H1 (cell line): ENCODE results near the gene ZNF775. TPM values are rescaled to one million over a fixed set of nuclear protein-coding genes. Genes with fewer than 3 reads are reported as not detected.

Source experiments
- CTCF ChIA-PET: fragments of 300-600 bp; sonication (Branson Sonifier 250); formaldehyde crosslinking; loops from one replicate; lab custom pipeline; 2021; ENCODE audit not compliant: partially characterized antibody; lab: Charles Lee
- POLR2A ChIA-PET: fragments of 300-600 bp; sonication (Branson Sonifier 250); formaldehyde crosslinking; loops from one replicate; lab custom pipeline; 2021; ENCODE audit warnings: inconsistent platforms; ENCODE audit not compliant: partially characterized antibody; lab: Charles Lee
- DNase-seq, 2 experiments: peaks; one replicate each; pipeline versions ENCODE4 v3.0.0 to v3.0.0-alpha.2; 2010 to 2022; ENCODE audit warnings: low spot score in 2 of 2, low read depth in 1 of 2, mixed read lengths in 1 of 2
- FAIRE-seq: peaks from 2 replicates; lab custom pipeline; 2011; peaks lifted over from hg19 to GRCh38; lab: Jason Lieb, UNC
- H2AFZ ChIP-seq: 2 replicates; pipeline ENCODE4 v1.8.1; 2012; ENCODE audit warnings: low read length, inconsistent platforms
- H2AK5ac ChIP-seq: 2 replicates; pipeline ENCODE4 v1.6.1; 2013; ENCODE audit warnings: low read depth, low read length
- H2BK120ac ChIP-seq: replicated peaks from 2 replicates; pipeline ENCODE3; 2013; ENCODE audit warnings: low read depth, low read length, inconsistent platforms
- H2BK12ac ChIP-seq: 2 replicates; pipeline ENCODE4 v1.6.1; 2013; ENCODE audit warnings: low read depth, low read length
- H2BK15ac ChIP-seq: 2 replicates; pipeline ENCODE4 v1.6.1; 2013; ENCODE audit warnings: low read length
- H2BK20ac ChIP-seq: 2 replicates; pipeline ENCODE4 v1.6.1; 2013; ENCODE audit warnings: low read length
- H2BK5ac ChIP-seq: 2 replicates; pipeline ENCODE4 v1.6.1; 2013; ENCODE audit warnings: low read depth, low read length
- H3K14ac ChIP-seq: 2 replicates; pipeline ENCODE4 v1.6.1; 2013; ENCODE audit warnings: inconsistent platforms; ENCODE audit not compliant: insufficient read length
- H3K18ac ChIP-seq: 2 replicates; pipeline ENCODE4 v1.6.1; 2013; ENCODE audit warnings: low read length; ENCODE audit errors: extremely low read depth
- H3K23ac ChIP-seq: 2 replicates; pipeline ENCODE4 v1.6.1; 2013; ENCODE audit warnings: inconsistent platforms; ENCODE audit not compliant: insufficient read length
- H3K23me2 ChIP-seq: 2 replicates; pipeline ENCODE4 v1.6.1; 2013; ENCODE audit warnings: low read depth, low read length
- H3K27ac ChIP-seq: 2 replicates; pipeline ENCODE4 v1.6.1; 2011; ENCODE audit warnings: low read depth, low read length, inconsistent platforms
- H3K27me3 ChIP-seq, 4 experiments: replicated peaks in 1 of 4; 1 replicate in 1 of 4; 2 replicates in 3 of 4; pipeline versions ENCODE4 v1.6.1 to v1.8.1; 2011 to 2013; ENCODE audit warnings: low read length in 3 of 4, mild to moderate bottlenecking in 3 of 4, inconsistent platforms in 2 of 4, mixed read lengths in 2 of 4, moderate library complexity in 1 of 4; ENCODE audit not compliant: control insufficient read depth in 3 of 4, insufficient read depth in 3 of 4; ENCODE audit errors: extremely low read depth in 1 of 4
- H3K36me3 ChIP-seq, 4 experiments: 2 replicates each; pipeline versions ENCODE4 v1.6.1 to v1.8.1; 2011 to 2013; ENCODE audit warnings: mild to moderate bottlenecking in 4 of 4, low read length in 3 of 4, moderate library complexity in 2 of 4, control low read depth in 1 of 4, inconsistent platforms in 1 of 4; ENCODE audit not compliant: insufficient read depth in 4 of 4, control insufficient read depth in 2 of 4
- H3K4ac ChIP-seq: replicated peaks from 2 replicates; pipeline ENCODE3; 2013; ENCODE audit warnings: low read length, low read depth, mixed read lengths, inconsistent platforms; ENCODE audit not compliant: insufficient read length
- H3K4me1 ChIP-seq, 4 experiments: replicated peaks in 1 of 4; 1 replicate in 1 of 4; 2 replicates in 3 of 4; pipeline versions ENCODE4 v1.6.1 to v1.8.1; 2011 to 2013; ENCODE audit warnings: low read length in 3 of 4, inconsistent platforms in 2 of 4, mixed read lengths in 1 of 4; ENCODE audit not compliant: insufficient read depth in 4 of 4, control insufficient read depth in 3 of 4
- H3K4me2 ChIP-seq, 2 experiments: 2 replicates each; pipeline versions ENCODE4 v1.6.1 to v1.8.1; 2011 to 2013; ENCODE audit warnings: low read depth in 2 of 2, low read length in 2 of 2, control low read depth in 1 of 2, inconsistent platforms in 1 of 2, mild to moderate bottlenecking in 1 of 2; ENCODE audit not compliant: insufficient read depth in 1 of 2
- H3K4me3 ChIP-seq, 4 experiments: fragments of 200-600, 300-600 bp in 1 of 4; sonication (generic), shearing (Covaris generic), sonication (Bioruptor Twin) in 1 of 4; 2 replicates each; pipeline versions ENCODE4 v1.5.1 to v1.8.1; 2011 to 2016; ENCODE audit warnings: low read length in 4 of 4, low read depth in 3 of 4, control low read depth in 2 of 4, inconsistent platforms in 2 of 4, mild to moderate bottlenecking in 2 of 4, mixed read lengths in 1 of 4, moderate library complexity in 1 of 4; ENCODE audit not compliant: insufficient read depth in 2 of 4; ENCODE audit errors: extremely low read depth in 1 of 4
- H3K56ac ChIP-seq: replicated peaks from 2 replicates; pipeline ENCODE3; 2013; ENCODE audit warnings: low read depth, mild to moderate bottlenecking, mixed read lengths, low read length, inconsistent platforms; ENCODE audit not compliant: insufficient read length
- H3K79me1 ChIP-seq: 2 replicates; pipeline ENCODE4 v1.6.1; 2013; ENCODE audit warnings: low read depth, low read length, control low read depth
- H3K79me2 ChIP-seq, 2 experiments: 2 replicates each; pipeline versions ENCODE4 v1.6.1 to v1.8.1; 2012 to 2013; ENCODE audit warnings: low read length in 2 of 2, mild to moderate bottlenecking in 2 of 2, inconsistent platforms in 1 of 2; ENCODE audit not compliant: insufficient read depth in 2 of 2, control insufficient read depth in 1 of 2
- H3K9ac ChIP-seq, 4 experiments: replicated peaks in 1 of 4; 1 replicate in 1 of 4; 2 replicates in 3 of 4; pipeline versions ENCODE4 v1.6.1 to v1.8.1; 2011 to 2013; ENCODE audit warnings: low read depth in 3 of 4, low read length in 3 of 4, control low read depth in 2 of 4, mild to moderate bottlenecking in 2 of 4, moderate library complexity in 2 of 4, inconsistent platforms in 1 of 4; ENCODE audit errors: extremely low read depth in 1 of 4
- H3K9me3 ChIP-seq, 2 experiments: 2 replicates each; pipeline versions ENCODE4 v1.6.1 to v1.8.1; 2012 to 2013; ENCODE audit warnings: mild to moderate bottlenecking in 2 of 2, moderate library complexity in 2 of 2, control low read depth in 1 of 2, inconsistent platforms in 1 of 2, low read depth in 1 of 2, low read length in 1 of 2, mixed read lengths in 1 of 2; ENCODE audit not compliant: insufficient read depth in 2 of 2
- H4K20me1 ChIP-seq, 2 experiments: replicated peaks in 1 of 2; 2 replicates each; pipeline versions ENCODE3 to v1.8.1; 2011 to 2013; ENCODE audit warnings: inconsistent platforms in 2 of 2, low read length in 2 of 2, mild to moderate bottlenecking in 1 of 2; ENCODE audit not compliant: insufficient read depth in 2 of 2, control insufficient read depth in 1 of 2
- H4K5ac ChIP-seq: 2 replicates; pipeline ENCODE4 v1.6.1; 2013; ENCODE audit warnings: low read length, low read depth, mixed read lengths, inconsistent platforms; ENCODE audit not compliant: insufficient read length
- H4K8ac ChIP-seq: 2 replicates; pipeline ENCODE4 v1.8.0; 2013; ENCODE audit warnings: mild to moderate bottlenecking, moderate library complexity, low read length, inconsistent platforms; ENCODE audit not compliant: insufficient read depth; ENCODE audit errors: extremely low read depth
- H4K91ac ChIP-seq: replicated peaks from 2 replicates; pipeline ENCODE3; 2013; ENCODE audit warnings: low read length, mixed read lengths, inconsistent platforms; ENCODE audit not compliant: insufficient read length
- BCL11A ChIP-seq, 2 experiments: IDR thresholded peaks; one replicate each; pipeline ENCODE4 v1.6.1; 2011; ENCODE audit warnings: low read depth in 2 of 2, low read length in 2 of 2, mild to moderate bottlenecking in 2 of 2
- CREB1 ChIP-seq: IDR thresholded peaks from 2 replicates; pipeline ENCODE4 v1.6.1; 2012; ENCODE audit warnings: inconsistent platforms
- E2F6 ChIP-seq: IDR thresholded peaks from 2 replicates; pipeline ENCODE4 v1.6.1; 2012; ENCODE audit warnings: inconsistent platforms
- EP300 ChIP-seq, 2 experiments: IDR thresholded peaks; 1 replicate in 1 of 2; 2 replicates in 1 of 2; pipeline ENCODE4 v1.6.1; 2011 to 2012; ENCODE audit warnings: low read depth in 2 of 2, low read length in 2 of 2, mild to moderate bottlenecking in 2 of 2, borderline replicate concordance in 1 of 2, inconsistent platforms in 1 of 2, moderate library complexity in 1 of 2
- JUND ChIP-seq: IDR thresholded peaks from 2 replicates; pipeline ENCODE4 v1.6.1; 2011; ENCODE audit warnings: mild to moderate bottlenecking, improper control_type of control experiment, low read length
- KDM5A ChIP-seq: fragments of 200-600 bp; IDR thresholded peaks from 2 replicates; pipeline ENCODE4 v1.7.1; 2012; ENCODE audit warnings: mild to moderate bottlenecking, low read length, inconsistent platforms, mixed read lengths
- NRF1 ChIP-seq: IDR thresholded peaks from 2 replicates; pipeline ENCODE4 v1.6.1; 2011; ENCODE audit warnings: mild to moderate bottlenecking, low read depth, low read length, improper control_type of control experiment
- POLR2A ChIP-seq, 2 experiments: IDR thresholded peaks; 1 replicate in 1 of 2; 2 replicates in 1 of 2; pipeline ENCODE4 v1.6.1; 2011; ENCODE audit warnings: low read depth in 2 of 2, low read length in 2 of 2, mild to moderate bottlenecking in 2 of 2; ENCODE audit errors: control extremely low read depth in 1 of 2
- RNF2 ChIP-seq: fragments of 200-900, 300-1000 bp; sonication (generic); IDR thresholded peaks from 2 replicates; pipeline ENCODE4 v1.7.1; 2016; ENCODE audit warnings: borderline replicate concordance, low read depth, mild to moderate bottlenecking, antibody characterized with exemption, low read length; ENCODE audit not compliant: poor library complexity, severe bottlenecking; ENCODE audit errors: missing control alignments
- SIX5 ChIP-seq: IDR thresholded peaks from 2 replicates; pipeline ENCODE4 v1.6.1; 2011; ENCODE audit warnings: mild to moderate bottlenecking, low read depth, low read length
- SP1 ChIP-seq: IDR thresholded peaks from 2 replicates; pipeline ENCODE4 v1.6.1; 2011; ENCODE audit warnings: low read depth, low read length
- SRF ChIP-seq: IDR thresholded peaks from 2 replicates; pipeline ENCODE4 v1.6.1; 2011; ENCODE audit warnings: mild to moderate bottlenecking, low read depth, low read length, moderate library complexity
- WGBS, 2 experiments: shearing (Covaris generic) in 1 of 2; methylation state at CpG; one replicate each; pipeline versions ENCODE4 v1.1.6 to v1.1.7; 2013 to 2015; ENCODE audit warnings: low lambda C conversion rate in 2 of 2, mixed read lengths in 2 of 2, inconsistent platforms in 1 of 2, low coverage in 1 of 2, missing lambda C conversion rate in 1 of 2; ENCODE audit not compliant: insufficient replicate concordance in 2 of 2, insufficient coverage in 1 of 2, insufficient read length in 1 of 2; ENCODE audit errors: extremely low coverage in 1 of 2, missing lambda C conversion rate in 1 of 2; 5-methylcytosine and 5-hydroxymethylcytosine counted together
- polyA plus RNA-seq, 7 experiments: library from polyadenylated mRNA; depleted of rRNA in 3 of 7; stranded (reverse) in 5 of 7; unstranded in 2 of 7; fragments of >200 nt in 5 of 7; fragments of 200-250 nt in 2 of 7; gene quantifications; 1 replicate in 5 of 7; 2 replicates in 1 of 7; 4 replicates in 1 of 7; pipeline versions ENCODE4 v1.2.1 to v1.2.3, GENCODE V29; 2011 to 2013; ENCODE audit warnings: missing spikeins in 2 of 7, mixed read lengths in 2 of 7
- total RNA-seq: library from RNA; stranded (reverse); fragmentation: NEBNext Ultra II Directional; extraction: Animal tissue kit (Norgen Biotek cat#: 25700); gene quantifications from 2 replicates; pipeline ENCODE4 v1.2.1, GENCODE V29; 2021

The ZNF775 gene
- total and polyA plus RNA-seq, 2 of the 8 experiments (the other 6 are each of a cell fraction or from before 2014, with no cell fraction given), result 13.6 to 21.5 TPM

DNA sequence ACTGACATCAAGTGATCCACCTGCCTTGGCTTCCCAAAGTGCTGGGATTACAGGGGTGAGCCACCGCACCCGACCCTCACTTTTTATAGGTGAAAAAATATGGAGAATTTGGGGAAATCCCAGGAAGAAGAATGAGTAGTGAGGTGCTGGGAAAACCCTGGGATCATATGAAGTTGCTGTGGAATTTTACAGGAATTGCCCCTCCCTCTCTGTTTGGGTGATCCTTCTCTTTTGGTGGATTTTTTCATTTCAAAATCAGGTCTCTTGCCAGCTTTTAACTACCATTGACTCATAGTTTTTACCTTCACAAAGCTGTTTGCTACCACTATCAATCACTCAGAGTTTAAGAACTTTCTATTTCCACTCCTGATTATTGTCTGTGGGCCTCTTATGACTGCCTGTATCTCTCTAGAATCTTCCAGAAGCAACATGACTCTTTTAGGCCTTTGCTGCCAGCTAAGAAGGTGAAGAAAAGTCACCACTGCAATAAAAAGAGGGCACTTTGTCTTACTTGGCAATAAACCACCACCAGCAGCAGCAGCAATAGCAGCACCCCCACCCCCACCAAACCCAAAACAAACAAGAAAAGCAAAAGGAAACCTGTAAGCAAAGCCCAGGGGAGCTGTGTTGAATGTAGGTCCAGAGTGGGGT lies 67.3 kb downstream of the ZNF775 start:
- H3K79me2 ChIP-seq, result no peaks in the 10 kb centered on the region

More for the DNA sequence above, 67.3 kb downstream of the ZNF775 start:
- FAIRE-seq, result no peak
- Histone ChIP-seq H4K91ac (no peak overlapping the region), H2BK12ac (no peak overlapping the region), H4K20me1 (no peaks in the 10 kb centered on the region), H3K27ac (no peak overlapping the region), H3K4me2 (no peak overlapping the region), H3K27me3 (peaks cover 0 to 12% (median 4%) of the 10 kb centered on the region in 4 experiments; a peak in 4 of 7 replicates), H3K23me2 (no peaks in the 10 kb centered on the region), H2AFZ (no peak overlapping the region), H3K4me1 (peaks cover 2 to 5% (median 3%) of the 10 kb centered on the region in 4 experiments; a peak in 4 of 7 replicates), H3K56ac (peak overlapping the region; percentile 47), H3K79me1 (no peaks in the 10 kb centered on the region), H3K4ac (no peak overlapping the region)
- POLR2A ChIA-PET, result no interaction called here
- WGBS, 2 experiments, result 91% methylated on average over 2 of the region's 2 CpGs; no CpG with 5 or more reads in 1 of the 2 experiments
- CTCF ChIA-PET, result interaction anchor here (0.6 to 3.4 kb wide), 7 partner anchors 18 to 310 kb away, joined by 3 to 12 read pairs (median 4); no protein-coding TSS in a partner anchor
- no peak for TF ChIP-seq POLR2A (IDR thresholded peaks at IDR 0.05; ENCODE audit: control extremely low read depth in 1 of 2, low read depth in 2 of 2, low read length in 2 of 2)
- no peak for TF ChIP-seq BCL11A (IDR thresholded peaks at IDR 0.05; ENCODE audit: low read depth in 2 of 2, low read length in 2 of 2)
- TF ChIP-seq CREB1, result no peak
- no peak for TF ChIP-seq SP1
- no peak for TF ChIP-seq NRF1
- TF ChIP-seq SIX5, result no peak
- TF ChIP-seq E2F6, result no peak
- TF ChIP-seq JUND, result no peak
- TF ChIP-seq SRF, result no peak
- no peak for TF ChIP-seq RNF2
- no peak for TF ChIP-seq KDM5A
- no peak for TF ChIP-seq EP300 (IDR thresholded peaks at IDR 0.05; ENCODE audit: borderline replicate concordance in 1 of 2, low read depth in 2 of 2, low read length in 2 of 2)
- TF ChIP-seq, all 59 proteins: peak for 0
- H2BK20ac ChIP-seq, result no peak overlapping the region
- H2AK5ac ChIP-seq, result no peak overlapping the region
- DNase-seq, result no peak
- H2BK15ac ChIP-seq, result no peak overlapping the region
- H3K14ac ChIP-seq, result no peak overlapping the region
- H3K4me3 ChIP-seq, result no peak overlapping the region
- no peak overlapping the region for H2BK5ac ChIP-seq
- H2BK120ac ChIP-seq, result no peak overlapping the region
- H3K9ac ChIP-seq, result no peak overlapping the region
- H3K18ac ChIP-seq, result no peak overlapping the region
- no peak overlapping the region for H4K8ac ChIP-seq
- peaks cover 3 to 4% of the 10 kb centered on the region in 2 experiments; a peak in 1 of 4 replicates for H3K9me3 ChIP-seq
- no peak overlapping the region for H3K23ac ChIP-seq
- H4K5ac ChIP-seq, result no peak overlapping the region
- no peaks in the 10 kb centered on the region for H3K36me3 ChIP-seq
